Adipose tissue (tissue), 3 donors: ENCODE measurements around the gene ECI2. TPM values are rescaled to one million over a fixed set of nuclear protein-coding genes. Genes with fewer than 3 reads are reported as not detected.

ENCODE experiments used
- H3K27ac ChIP-seq: one replicate; pipeline ENCODE4 v1.5.1; 2013; ENCODE audit warnings: low read depth, low read length
- WGBS, 3 donors: extraction: QIAGEN DNeasy Blood & Tissue Kit; methylation state at CpG; one replicate each; pipeline ENCODE4 v1.1.7; 2013; 5-methylcytosine and 5-hydroxymethylcytosine counted together
- polyA plus RNA-seq, 3 donors: library from polyadenylated mRNA; stranded (reverse); fragments of 200-250 nt; gene quantifications; one replicate each; pipeline ENCODE4 v1.2.3, GENCODE V29; 2013
- donor health status: healthy with polysubstance abuse.
- donor health status: Bipolar disorder and iron deficiency.
- donor health status: healthy.

Gene ECI2
- 10 to 100 TPM; 68.8 to 95.8 (median 76.0) TPM for polyA plus RNA-seq

DNA sequence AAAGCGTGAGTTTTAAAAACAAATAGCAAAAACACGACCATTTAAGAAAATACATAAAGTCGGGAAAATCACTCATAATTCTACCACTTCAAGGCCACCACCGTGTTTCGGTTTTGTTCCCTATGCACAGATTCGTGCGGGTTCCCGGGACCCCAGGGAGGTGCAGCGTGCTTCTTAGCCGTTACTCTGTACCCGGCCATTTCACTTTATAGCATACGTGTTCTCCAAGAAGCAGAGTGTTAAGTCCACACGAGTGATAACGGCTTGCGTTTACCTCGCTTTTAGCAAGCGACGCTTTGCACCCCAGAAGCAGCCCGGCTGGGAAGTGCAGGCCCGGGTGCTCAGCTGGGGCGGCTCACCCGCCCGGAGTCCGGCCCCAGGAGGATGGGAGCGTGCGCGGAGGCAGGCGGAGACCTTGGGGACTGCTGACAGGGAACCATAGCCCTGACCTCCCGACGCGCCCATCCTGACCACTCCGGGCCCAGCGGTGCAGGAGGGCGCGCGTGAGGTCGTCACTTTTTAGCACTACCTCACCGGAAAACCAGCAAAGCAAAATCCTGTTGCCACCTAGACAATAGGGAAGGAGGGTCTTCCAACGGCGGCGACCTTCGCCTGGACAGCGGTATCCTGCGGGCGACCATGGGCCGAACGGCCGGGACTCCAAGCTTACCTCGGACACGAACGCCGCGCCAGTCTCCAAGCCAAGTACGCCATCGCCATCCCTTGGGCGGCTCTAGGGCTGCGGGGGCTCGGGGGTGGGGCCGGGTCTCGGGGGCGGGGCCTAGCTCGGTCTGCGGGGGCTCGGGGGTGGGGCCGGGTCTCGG, at the start of gene ECI2:
TSS of gene ECI2 (minus strand) at position 735 of the 824 bp plus-strand sequence. CDS start at position 720, 15 bp downstream.
- no peak within 1 kb of the TSS for H3K27ac ChIP-seq
- 0 to 1% (median 1%) methylated on average over 54 to 66 of the region's 66 CpGs for WGBS, 3 donors

GRCh38 chr6:4180652-4181255, 45.4 kb upstream of the ECI2 start:
- H3K27ac ChIP-seq = no peak overlapping the region
- WGBS, 3 donors = 79 to 86% (median 84%) methylated on average over 9 of the region's 9 CpGs

DNA sequence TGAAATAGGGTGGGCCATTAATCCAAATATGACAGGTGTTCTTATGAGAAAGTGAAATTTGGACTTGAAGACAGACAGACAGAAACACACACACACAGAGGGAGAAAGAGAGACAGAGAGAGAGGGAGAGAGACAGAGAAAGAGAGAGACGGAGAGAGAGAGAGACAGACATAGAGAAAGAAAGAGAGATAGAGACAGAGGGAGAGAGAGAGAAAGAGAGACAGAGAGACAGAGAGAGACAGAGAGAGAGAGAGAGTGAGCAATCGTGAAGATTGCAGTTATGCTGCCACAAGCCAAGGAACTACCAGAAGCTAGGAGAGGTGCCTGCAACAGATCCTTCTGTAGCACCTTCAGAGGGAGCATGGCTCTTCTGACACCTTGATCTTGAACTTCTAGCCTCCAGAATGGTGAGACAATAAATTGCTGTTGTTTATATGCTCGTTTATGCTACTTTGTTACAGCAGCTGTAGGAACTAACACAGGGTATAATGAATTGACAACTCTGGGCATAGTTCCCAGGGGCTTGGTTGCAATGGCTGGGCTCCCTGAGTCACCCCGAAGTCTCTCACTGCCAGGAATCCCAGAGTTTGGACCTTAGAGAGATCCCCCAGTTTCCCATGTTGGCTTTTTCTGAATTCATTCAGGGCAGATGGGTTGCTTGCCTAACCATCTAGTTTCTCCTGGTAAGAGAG, 44.7 kb upstream of the ECI2 start:
- WGBS, 3 donors = 84 to 88% (median 88%) methylated on average over 4 of the region's 4 CpGs
- H3K27ac ChIP-seq = no peak overlapping the region

DNA sequence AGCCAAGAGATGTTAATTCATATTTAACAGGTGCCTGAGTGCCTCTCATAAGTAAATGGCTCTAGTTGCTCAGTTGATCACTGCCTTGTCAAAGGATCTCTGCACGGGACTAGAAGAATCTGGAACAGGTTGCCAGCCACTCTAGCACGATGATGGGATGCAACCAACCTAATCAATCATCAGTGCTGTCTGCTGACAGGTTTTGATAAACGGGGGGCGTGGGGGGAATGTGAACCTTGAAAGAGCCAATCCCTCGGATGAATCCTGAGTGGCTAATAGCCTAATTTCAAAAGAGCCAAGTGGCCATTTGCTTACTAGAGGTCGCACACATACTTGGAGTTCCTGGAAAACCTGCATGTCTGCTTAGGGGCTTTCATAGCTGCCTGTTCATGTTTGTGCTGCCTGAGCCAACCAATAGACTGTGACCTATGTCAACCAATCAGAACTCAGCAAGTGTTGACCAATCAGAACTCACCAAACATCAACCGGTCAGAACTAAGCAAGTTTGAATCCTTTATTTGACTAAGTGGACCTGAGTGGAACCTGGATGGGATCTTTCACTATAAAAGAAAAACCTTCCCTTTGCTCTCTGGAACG, 43.5 kb upstream of the ECI2 start:
- H3K27ac ChIP-seq = no peak overlapping the region
- WGBS, 3 donors = 82 to 88% (median 86%) methylated on average over 8 of the region's 8 CpGs

- no peak overlapping the region for H3K27ac ChIP-seq
- 89 to 91% (median 90%) methylated on average over 2 of the region's 2 CpGs for WGBS, 3 donors
These were observed 41.5 kb upstream of the ECI2 start for GRCh38 chr6:4176907-4177306.

GRCh38 chr6:4174042-4174441, 38.7 kb upstream of the ECI2 start:
- WGBS, 3 donors = 93 to 95% (median 94%) methylated on average over 6 of the region's 6 CpGs
- no peak overlapping the region for H3K27ac ChIP-seq

DNA sequence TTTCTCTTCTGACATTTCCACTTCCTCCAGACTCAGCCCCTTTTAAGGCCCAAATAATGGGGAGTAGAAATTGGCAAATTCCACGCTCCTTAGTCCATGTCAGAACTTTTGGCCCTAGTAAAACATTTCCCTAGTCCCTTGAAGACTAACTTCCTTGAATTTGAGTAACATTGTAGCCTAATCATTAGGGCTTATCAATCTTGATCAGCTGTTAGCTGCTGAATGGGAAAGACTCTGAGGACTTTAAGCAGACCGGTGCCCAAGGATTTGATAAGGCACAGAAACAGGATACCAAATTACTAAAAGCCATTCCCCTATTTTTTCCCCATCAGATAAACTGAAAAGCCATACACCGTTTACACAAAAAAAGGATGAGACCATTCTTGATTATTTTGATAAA, 37.0 kb upstream of the ECI2 start:
- no peak overlapping the region for H3K27ac ChIP-seq
- 67 to 73% (median 68%) methylated on average over 3 of the region's 3 CpGs for WGBS, 3 donors

GRCh38 chr6:4170297-4170696, 34.9 kb upstream of the ECI2 start:
- H3K27ac ChIP-seq = no peak overlapping the region
- 91 to 97% (median 91%) methylated on average over 3 of the region's 3 CpGs for WGBS, 3 donors

DNA sequence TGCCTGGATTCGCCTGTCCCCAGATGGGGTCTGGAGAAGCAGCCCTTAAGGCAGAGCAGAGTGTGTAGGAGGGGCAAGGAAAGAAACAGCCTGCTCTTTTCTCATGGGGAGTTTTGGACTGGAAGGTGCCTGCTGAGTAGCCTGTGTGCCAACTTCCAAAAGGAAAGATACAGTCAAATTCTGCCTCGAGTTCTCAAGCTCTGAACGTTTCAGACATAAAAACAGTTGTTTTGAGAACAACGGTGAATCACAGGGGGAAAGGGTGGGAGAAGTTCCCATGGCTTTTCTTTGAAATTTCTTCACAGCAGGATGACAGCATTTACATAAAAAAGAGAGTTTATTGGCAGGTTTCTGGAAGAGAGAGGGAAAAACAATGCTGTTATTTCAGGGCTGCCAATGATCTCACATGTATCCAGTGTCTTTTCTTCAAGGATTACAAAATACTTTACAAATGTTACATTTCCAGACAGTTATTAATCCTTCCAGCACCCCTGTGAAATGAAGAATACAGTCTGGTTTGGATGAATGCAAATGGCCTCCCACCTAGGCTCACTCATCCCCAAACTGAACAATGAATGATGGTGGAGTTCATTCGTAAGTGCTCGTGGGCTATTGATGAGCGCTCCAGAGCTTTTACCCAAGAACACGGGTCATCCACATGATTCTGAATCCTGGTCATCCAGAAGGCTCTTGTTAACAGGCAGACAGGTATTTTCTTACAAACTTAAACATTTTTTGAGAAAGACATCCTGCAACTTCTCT, 33.8 kb upstream of the ECI2 start:
- H3K27ac ChIP-seq = no peak overlapping the region
- WGBS, 3 donors = 71 to 74% (median 71%) methylated on average over 8 of the region's 8 CpGs

- 91 to 93% (median 91%) methylated on average over 1 of the region's 1 CpG for WGBS, 3 donors
- no peak overlapping the region for H3K27ac ChIP-seq
These were observed 32.5 kb upstream of the ECI2 start for GRCh38 chr6:4167833-4168232.

DNA sequence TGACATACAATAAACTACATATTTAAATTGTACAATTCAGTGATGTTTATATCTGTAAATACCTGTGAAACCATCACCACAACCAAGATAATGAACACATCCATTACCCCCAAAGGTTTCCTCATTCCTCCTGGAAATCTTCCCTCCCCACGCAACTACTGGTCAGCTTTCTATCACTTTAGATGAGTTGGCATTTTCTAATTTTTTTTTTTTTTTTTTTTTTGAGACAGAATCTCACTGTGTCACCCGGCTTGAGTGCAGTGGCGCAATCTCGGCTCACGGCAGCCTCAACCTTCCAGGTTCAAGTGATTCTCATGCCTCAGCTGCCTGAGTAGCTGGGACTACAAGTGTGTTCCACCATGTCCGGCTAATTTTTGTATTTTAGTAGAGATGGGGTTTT, 31.7 kb upstream of the ECI2 start:
- 96 to 98% (median 97%) methylated on average over 6 of the region's 6 CpGs for WGBS, 3 donors
- H3K27ac ChIP-seq = no peak overlapping the region

GRCh38 chr6:4164456-4164855, 29.1 kb upstream of the ECI2 start:
- H3K27ac ChIP-seq = no peak overlapping the region
- 61 to 95% (median 86%) methylated on average over 6 of the region's 6 CpGs for WGBS, 3 donors

DNA sequence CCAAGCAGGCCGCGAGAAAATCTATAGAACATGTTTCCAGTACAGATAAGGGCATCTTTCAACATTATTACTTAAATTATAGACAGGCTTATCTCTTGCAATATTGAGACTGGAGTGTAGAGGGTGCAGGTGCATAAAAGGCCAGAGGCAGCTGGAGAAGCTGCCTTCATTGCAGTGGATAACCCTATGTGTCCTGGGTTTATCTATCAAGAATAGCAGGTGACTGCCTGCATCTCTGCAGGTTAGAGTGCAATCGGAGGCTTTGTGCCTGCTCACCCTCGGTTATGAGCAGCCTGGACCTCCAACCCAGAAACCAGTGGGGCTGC, 28.7 kb upstream of the ECI2 start:
- H3K27ac ChIP-seq = no peak overlapping the region
- WGBS, 3 donors = 73 to 94% (median 93%) methylated on average over 4 of the region's 4 CpGs

DNA sequence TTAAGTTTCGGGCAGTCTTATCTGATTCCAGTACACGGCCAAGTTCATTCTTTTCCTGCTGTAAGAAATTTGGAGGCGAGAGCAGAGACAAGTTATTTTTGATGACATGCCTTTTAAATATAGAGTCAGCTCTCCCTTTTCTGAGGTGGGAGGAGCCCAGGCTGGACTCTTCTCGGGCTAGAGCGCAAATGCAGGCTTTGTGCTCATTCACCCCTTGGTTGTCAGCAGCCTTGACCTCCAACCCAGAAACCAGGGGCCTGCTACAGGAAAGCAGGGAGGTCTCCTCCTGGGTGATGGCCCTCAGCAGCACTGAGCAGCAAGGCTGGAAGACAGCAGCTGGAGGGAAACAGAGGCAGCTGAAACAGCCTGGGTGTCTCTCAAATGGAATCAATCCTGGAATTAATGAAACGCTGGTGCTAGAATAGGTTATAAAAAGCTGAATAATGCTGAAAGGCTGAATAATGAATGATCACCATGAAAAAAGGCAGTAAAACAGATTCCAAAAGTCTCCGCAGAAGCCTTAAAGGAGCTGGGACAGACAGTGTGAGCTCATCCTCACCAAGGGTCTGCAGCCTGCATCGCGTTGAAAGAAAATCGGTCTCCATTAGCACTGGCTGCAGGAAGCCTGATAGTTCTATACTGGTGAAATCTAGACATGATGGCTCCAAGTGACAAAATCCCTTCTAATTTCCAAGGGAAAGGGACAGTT, 28.2 kb upstream of the ECI2 start:
- H3K27ac ChIP-seq = no peak overlapping the region
- 75 to 84% (median 75%) methylated on average over 10 of the region's 10 CpGs for WGBS, 3 donors

DNA sequence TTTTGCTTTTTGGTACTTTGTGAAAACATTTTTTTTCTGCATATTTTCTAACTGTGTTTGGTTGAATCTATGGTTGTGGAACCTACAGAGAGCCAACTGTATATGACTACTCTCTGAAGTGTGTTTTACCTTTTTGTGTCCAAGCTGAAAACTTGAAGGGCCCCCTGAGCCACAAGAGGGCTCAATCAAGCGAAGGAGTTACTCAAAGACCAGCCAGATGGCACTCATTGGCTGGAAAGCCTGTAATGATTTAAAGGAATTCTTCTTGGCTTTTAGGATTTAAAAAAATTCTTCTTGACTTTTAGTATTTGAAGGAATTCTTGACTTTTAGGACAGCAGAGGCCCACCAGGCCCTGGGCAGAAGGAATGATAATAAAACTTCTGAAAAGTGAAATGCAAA, 27.0 kb upstream of the ECI2 start:
- H3K27ac ChIP-seq = no peak overlapping the region
- WGBS, 3 donors = 84 to 96% (median 85%) methylated on average over 1 of the region's 1 CpG

DNA sequence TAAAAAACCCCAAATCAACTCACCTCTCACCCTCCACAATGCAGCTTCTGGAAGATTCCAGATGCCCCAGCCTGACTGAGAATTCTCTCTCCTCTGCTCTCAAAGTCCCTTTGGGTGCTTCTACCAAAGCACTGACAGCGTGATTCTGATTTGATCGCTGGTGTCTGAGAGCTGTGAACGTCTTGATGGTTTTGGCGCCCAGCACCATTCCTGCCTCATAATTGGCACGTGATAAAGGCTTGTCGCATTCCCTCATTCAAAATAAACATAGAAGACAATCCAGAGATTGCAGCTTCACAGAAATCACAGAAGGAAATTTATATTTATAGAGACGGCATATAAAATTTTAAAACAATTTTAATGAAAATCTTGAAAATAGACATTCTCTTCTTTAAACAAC, 24.1 kb upstream of the ECI2 start:
- 88 to 92% (median 89%) methylated on average over 7 of the region's 7 CpGs for WGBS, 3 donors
- H3K27ac ChIP-seq = no peak overlapping the region

GRCh38 chr6:4157506-4157905, 22.1 kb upstream of the ECI2 start:
- 81 to 83% (median 83%) methylated on average over 12 of the region's 12 CpGs for WGBS, 3 donors
- H3K27ac ChIP-seq = no peak overlapping the region
